Fibroblast of lung (primary cell): ENCODE data around the gene FIBCD1. TPM values are rescaled to one million over a fixed set of nuclear protein-coding genes. Genes with fewer than 3 reads are reported as not detected.
A peak's percentile ranks its signal among the peaks of the same experiment; 100 is the strongest.

Source experiments
- DNase-seq, 2 donors: peaks; one replicate each; pipeline versions ENCODE4 v3.0.0 to v3.0.0-alpha.2; 2010; ENCODE audit warnings: low read depth in 2 of 2
- H2AFZ ChIP-seq: 2 replicates; pipeline ENCODE4 v1.5.1; 2012; ENCODE audit warnings: low read length, control low read depth, inconsistent platforms
- H3K27ac ChIP-seq: 2 replicates; pipeline ENCODE4 v1.5.1; 2011; ENCODE audit warnings: low read length, control low read depth; ENCODE audit not compliant: insufficient read depth
- H3K27me3 ChIP-seq: 2 replicates; pipeline ENCODE4 v1.5.1; 2011; ENCODE audit warnings: mild to moderate bottlenecking, low read length; ENCODE audit not compliant: control insufficient read depth, insufficient read depth
- H3K36me3 ChIP-seq: 2 replicates; pipeline ENCODE4 v1.5.1; 2011; ENCODE audit warnings: low read length; ENCODE audit not compliant: control insufficient read depth, insufficient read depth
- H3K4me1 ChIP-seq: 2 replicates; pipeline ENCODE4 v1.5.1; 2011; ENCODE audit warnings: low read length; ENCODE audit not compliant: control insufficient read depth, insufficient read depth; ENCODE audit errors: extremely low read depth
- H3K4me2 ChIP-seq: 2 replicates; pipeline ENCODE4 v1.5.1; 2011; ENCODE audit warnings: low read length, control low read depth; ENCODE audit not compliant: insufficient read depth; ENCODE audit errors: extremely low read depth
- H3K4me3 ChIP-seq, 4 experiments: fragments of 200-600 bp in 1 of 4; sonication (generic) in 1 of 4; replicated peaks in 1 of 4; 2 replicates each; pipeline ENCODE4 v1.5.1; 2011 to 2016; ENCODE audit warnings: low read length in 4 of 4, low read depth in 3 of 4, mild to moderate bottlenecking in 3 of 4, control low read depth in 2 of 4, inconsistent platforms in 1 of 4, mixed read lengths in 1 of 4; ENCODE audit not compliant: insufficient read depth in 1 of 4; ENCODE audit errors: control extremely low read depth in 1 of 4
- H3K79me2 ChIP-seq: 2 replicates; pipeline ENCODE4 v1.5.1; 2012; ENCODE audit warnings: mild to moderate bottlenecking, low read length, inconsistent platforms; ENCODE audit not compliant: control insufficient read depth, insufficient read depth
- H3K9ac ChIP-seq: 2 replicates; pipeline ENCODE4 v1.5.1; 2011; ENCODE audit warnings: mild to moderate bottlenecking, low read length, control low read depth; ENCODE audit not compliant: insufficient read depth
- H3K9me3 ChIP-seq: 2 replicates; pipeline ENCODE4 v1.5.1; 2012; ENCODE audit warnings: low read depth, low read length; ENCODE audit not compliant: control insufficient read depth, insufficient read depth
- H4K20me1 ChIP-seq: 2 replicates; pipeline ENCODE4 v1.5.1; 2011; ENCODE audit warnings: low read length; ENCODE audit not compliant: control insufficient read depth, insufficient read depth; ENCODE audit errors: extremely low read depth
- EZH2 ChIP-seq: IDR thresholded peaks from 2 replicates; pipeline ENCODE4 v1.5.1; 2012; ENCODE audit warnings: low read length, control low read depth, mild to moderate bottlenecking; ENCODE audit errors: missing control alignments
- polyA plus RNA-seq, 2 donors: library from polyadenylated mRNA; depleted of rRNA in 1 of 2; stranded (reverse) in 1 of 2; unstranded in 1 of 2; fragments of >200 nt; gene quantifications; 2 replicates each; pipeline ENCODE4 v1.2.1, GENCODE V29; 2011 to 2012; ENCODE audit warnings: missing spikeins in 1 of 2
- total RNA-seq: library from RNA; depleted of rRNA; stranded (reverse); fragments of >200 nt; gene quantifications from 2 replicates; pipeline ENCODE4 v1.2.1, GENCODE V29; 2014
- TF ChIP-seq, protein P1 (sequence below), 2 donors: IDR thresholded peaks in 1 of 2; conservative IDR thresholded peaks in 1 of 2; 1 replicate in 1 of 2; 2 replicates in 1 of 2; pipeline ENCODE4 v1.5.1; 2011 to 2012; ENCODE audit warnings: low read length in 2 of 2, control low read depth in 1 of 2, inconsistent platforms in 1 of 2, low read depth in 1 of 2, mild to moderate bottlenecking in 1 of 2

The FIBCD1 gene
- total and polyA plus RNA-seq, 2 donors (not counting 1 experiment from before 2014, with no cell fraction given): 7.3 to 28.0 TPM

DNA sequence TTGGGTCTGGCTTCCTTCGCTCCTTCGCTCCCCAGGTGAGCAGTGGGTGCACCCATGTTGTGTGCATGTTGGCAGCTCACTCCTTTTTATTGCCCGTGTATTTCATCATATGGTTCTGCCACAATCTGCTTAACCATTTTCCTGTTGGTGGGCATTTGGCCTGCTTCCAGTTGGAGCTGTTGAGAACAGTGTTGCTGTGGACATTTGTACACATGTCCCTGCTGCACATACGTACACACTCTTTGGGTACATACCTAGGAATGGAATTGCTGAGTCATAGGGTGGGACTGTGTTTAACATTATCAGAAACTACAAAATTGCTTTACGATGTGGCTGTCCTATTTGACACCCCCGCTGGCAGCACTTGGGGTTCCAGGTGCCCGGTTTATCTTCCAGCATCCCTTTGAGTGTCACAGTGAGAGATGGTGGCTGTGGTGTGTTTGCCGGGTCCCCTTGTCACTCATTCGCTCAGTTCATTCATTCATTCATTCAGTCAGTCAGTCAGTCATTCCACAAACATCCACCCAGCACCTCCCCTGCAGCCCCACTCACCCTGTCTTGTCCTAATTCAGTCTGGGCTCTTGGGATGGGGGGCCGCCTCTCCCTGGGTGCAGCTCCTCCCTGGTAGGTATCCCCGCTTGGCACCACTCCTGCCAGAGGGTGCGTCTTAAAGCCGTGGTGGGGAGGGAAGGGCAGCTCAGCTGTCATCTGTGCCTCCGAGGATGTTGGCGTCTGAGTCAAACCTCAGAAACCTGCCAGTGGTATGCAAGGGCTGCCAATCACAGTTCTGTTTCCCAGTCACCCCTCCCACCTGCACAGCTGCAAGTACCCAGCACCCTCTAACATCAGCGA, 7.9 kb upstream of the FIBCD1 start:
- H3K9me3 ChIP-seq: no peaks in the 10 kb centered on the region
- no peak overlapping the region for H3K4me3 ChIP-seq
- TF ChIP-seq, protein P1, sequence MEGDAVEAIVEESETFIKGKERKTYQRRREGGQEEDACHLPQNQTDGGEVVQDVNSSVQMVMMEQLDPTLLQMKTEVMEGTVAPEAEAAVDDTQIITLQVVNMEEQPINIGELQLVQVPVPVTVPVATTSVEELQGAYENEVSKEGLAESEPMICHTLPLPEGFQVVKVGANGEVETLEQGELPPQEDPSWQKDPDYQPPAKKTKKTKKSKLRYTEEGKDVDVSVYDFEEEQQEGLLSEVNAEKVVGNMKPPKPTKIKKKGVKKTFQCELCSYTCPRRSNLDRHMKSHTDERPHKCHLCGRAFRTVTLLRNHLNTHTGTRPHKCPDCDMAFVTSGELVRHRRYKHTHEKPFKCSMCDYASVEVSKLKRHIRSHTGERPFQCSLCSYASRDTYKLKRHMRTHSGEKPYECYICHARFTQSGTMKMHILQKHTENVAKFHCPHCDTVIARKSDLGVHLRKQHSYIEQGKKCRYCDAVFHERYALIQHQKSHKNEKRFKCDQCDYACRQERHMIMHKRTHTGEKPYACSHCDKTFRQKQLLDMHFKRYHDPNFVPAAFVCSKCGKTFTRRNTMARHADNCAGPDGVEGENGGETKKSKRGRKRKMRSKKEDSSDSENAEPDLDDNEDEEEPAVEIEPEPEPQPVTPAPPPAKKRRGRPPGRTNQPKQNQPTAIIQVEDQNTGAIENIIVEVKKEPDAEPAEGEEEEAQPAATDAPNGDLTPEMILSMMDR (conservative IDR thresholded peaks at IDR 0.05 in 1 of 2, IDR thresholded peaks at IDR 0.05 in 1 of 2; ENCODE audit: low read depth in 1 of 2, low read length in 2 of 2): no peak
- no peak for TF ChIP-seq EZH2
- H3K79me2 ChIP-seq: no peaks in the 10 kb centered on the region
- peak; percentile 40 to 54 for DNase-seq
- no peak overlapping the region for H3K9ac ChIP-seq
- H4K20me1 ChIP-seq: no peaks in the 10 kb centered on the region
- no peak overlapping the region for H2AFZ ChIP-seq
- H3K4me1 ChIP-seq: peaks cover 3% of the 10 kb centered on the region
- no peak overlapping the region for H3K4me2 ChIP-seq
- H3K36me3 ChIP-seq: no peaks in the 10 kb centered on the region
- peaks cover 21% of the 10 kb centered on the region for H3K27me3 ChIP-seq
- H3K27ac ChIP-seq: no peak overlapping the region

DNA sequence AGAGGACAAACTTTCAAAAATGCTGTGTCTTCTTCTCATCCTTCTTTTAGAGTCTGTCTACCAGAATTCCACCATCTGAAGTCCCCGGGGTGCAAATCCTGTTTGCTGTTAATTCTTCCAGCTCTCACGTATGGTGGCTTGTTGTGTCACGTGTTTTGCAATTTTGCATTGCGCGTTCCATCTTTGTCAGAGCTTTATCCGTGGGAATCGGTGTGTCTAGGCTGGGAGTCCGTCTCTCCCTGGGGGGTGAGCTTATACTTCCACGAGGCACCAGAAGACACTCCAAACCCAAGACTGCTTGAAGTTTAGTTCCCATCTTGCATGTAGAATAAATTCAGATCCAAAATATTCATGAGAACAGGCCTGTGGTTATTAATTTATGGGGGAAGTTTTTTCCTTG, 6.1 kb upstream of the FIBCD1 start:
- no peak for TF ChIP-seq EZH2
- TF ChIP-seq, protein P1 (conservative IDR thresholded peaks at IDR 0.05 in 1 of 2, IDR thresholded peaks at IDR 0.05 in 1 of 2; ENCODE audit: low read depth in 1 of 2, low read length in 2 of 2): no peak
- Histone ChIP-seq H2AFZ (no peak overlapping the region), H3K9me3 (no peaks in the 10 kb centered on the region), H3K9ac (no peak overlapping the region), H3K36me3 (no peaks in the 10 kb centered on the region), H3K4me2 (no peak overlapping the region), H3K27me3 (peaks cover 26% of the 10 kb centered on the region), H3K27ac (no peak overlapping the region), H3K79me2 (no peaks in the 10 kb centered on the region), H4K20me1 (no peaks in the 10 kb centered on the region), H3K4me3 (no peak overlapping the region), H3K4me1 (peaks cover 3% of the 10 kb centered on the region)
- no peak for DNase-seq

DNA sequence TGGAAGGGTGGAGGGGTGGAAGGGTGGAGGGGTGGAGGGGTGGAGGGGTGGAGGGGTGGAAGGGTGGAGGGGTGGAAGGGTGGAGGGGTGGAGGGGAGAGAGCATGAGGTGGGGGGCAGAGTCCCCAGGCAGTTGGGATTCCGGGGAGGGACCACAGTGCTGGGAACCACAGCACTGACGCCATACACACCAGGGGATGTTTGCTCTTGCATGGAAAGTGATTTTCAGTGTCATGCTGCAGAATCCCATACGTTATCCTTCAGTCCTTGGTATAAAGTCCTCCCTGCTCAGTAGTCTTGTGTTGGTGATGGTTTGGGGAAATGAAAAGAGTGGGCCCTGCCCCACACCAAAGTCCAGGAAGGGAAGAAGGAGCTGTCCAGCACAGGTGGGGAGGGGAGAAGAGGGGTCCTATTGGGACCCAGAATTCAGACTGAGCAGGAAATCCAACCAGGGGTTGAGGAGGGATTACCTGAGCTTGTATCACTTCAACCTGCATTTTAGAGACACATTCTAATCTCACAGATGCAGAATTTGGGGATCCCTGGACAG, 5.5 kb upstream of the FIBCD1 start:
- Histone ChIP-seq H4K20me1 (no peaks in the 10 kb centered on the region), H3K4me3 (no peak overlapping the region), H3K9ac (no peak overlapping the region), H3K4me2 (no peak overlapping the region), H3K79me2 (no peaks in the 10 kb centered on the region), H3K4me1 (peaks cover 3% of the 10 kb centered on the region), H3K27me3 (peaks cover 24% of the 10 kb centered on the region), H2AFZ (no peak overlapping the region), H3K27ac (no peak overlapping the region), H3K36me3 (no peaks in the 10 kb centered on the region), H3K9me3 (no peaks in the 10 kb centered on the region)
- TF ChIP-seq, protein P1 (conservative IDR thresholded peaks at IDR 0.05 in 1 of 2, IDR thresholded peaks at IDR 0.05 in 1 of 2; ENCODE audit: low read depth in 1 of 2, low read length in 2 of 2): no peak
- TF ChIP-seq EZH2: no peak
- DNase-seq: no peak
